ENCODE data around the gene MLNR. TPM values are rescaled to one million over a fixed set of nuclear protein-coding genes. Genes with fewer than 3 reads are reported as not detected.

MLNR gene
- total RNA-seq, 4 donors from 2014 or later = not detected

DNA sequence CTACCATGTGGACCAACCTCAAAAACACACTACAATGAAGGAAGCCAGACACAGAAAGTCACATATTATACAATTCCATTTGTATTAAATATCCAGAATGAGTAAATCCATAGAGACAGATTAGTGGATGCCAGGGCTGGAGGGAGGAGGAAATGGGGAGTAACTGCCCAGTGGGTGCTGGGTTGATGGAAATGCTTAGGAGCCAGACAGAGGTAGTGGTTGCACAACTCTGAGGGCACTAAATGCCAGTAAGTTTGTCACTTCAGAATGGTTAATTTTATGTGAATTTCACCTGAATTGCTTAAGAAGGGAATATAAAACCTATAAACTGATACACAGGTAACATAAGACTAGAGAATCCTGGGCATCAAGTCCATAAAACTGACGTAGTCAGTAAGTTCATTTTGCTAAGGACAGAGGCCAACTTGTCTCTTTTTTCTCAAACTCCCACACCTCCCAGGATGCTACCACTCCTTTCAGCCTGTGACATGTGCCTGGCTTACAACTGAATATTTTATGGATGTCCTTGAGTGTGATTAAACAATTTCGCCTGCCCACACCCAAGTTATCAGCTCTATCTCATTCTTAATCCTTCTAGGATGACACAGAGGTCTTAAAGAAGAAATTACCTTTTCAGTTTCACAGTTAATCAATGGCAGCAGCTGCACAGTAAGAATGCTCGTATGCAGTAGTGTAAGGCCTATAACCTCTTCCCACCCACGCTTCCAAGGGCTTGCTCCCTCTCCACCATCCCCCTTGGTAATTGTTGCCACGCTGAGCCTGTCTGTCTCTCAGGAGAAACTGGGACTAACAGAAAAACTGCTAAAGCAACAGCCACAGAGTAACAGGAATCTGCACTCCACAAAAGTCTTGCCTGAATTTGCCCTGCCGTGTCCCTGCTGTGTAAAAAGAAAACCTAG is 5.9 kb upstream of the MLNR start:
- no peak for DNase-seq (ENCODE audit: low spot score in 2 of 2)
- 66 to 67% methylated on average over 6 of the region's 6 CpGs for WGBS, 2 donors
- no peak for TF ChIP-seq POLR2A (IDR thresholded peaks at IDR 0.05)
- TF ChIP-seq, protein P1, sequence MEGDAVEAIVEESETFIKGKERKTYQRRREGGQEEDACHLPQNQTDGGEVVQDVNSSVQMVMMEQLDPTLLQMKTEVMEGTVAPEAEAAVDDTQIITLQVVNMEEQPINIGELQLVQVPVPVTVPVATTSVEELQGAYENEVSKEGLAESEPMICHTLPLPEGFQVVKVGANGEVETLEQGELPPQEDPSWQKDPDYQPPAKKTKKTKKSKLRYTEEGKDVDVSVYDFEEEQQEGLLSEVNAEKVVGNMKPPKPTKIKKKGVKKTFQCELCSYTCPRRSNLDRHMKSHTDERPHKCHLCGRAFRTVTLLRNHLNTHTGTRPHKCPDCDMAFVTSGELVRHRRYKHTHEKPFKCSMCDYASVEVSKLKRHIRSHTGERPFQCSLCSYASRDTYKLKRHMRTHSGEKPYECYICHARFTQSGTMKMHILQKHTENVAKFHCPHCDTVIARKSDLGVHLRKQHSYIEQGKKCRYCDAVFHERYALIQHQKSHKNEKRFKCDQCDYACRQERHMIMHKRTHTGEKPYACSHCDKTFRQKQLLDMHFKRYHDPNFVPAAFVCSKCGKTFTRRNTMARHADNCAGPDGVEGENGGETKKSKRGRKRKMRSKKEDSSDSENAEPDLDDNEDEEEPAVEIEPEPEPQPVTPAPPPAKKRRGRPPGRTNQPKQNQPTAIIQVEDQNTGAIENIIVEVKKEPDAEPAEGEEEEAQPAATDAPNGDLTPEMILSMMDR (IDR thresholded peaks at IDR 0.05) = no peak
- no peak overlapping the region for H3K4me3 ChIP-seq (ENCODE audit: low read depth, poor library complexity, severe bottlenecking)
- intact Hi-C loops (cut with DNase I; ENCODE audit: low total_unique reads) = no loop called here

DNA sequence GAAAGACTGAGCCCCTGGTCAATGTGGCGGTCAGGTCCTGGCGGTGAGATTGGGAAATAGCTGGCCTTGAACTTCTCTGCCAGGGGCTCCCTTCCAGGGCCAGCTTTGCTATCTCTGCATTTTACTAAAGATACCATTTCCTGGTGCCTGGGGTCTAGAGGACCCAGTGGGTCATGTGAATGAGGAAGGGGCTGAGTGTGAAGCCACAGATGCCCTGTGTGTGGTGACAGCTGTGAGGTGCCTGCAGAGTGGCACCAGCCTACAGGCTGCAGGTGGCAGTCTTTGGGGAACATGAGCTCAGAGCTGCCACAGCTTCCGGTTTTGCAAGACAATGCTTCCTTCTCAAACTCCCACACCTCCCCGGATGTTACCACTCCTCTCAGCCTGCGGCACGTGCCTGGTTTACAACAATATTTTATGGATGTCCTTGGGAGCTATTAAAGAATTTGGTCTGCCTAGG is 5.2 kb upstream of the MLNR start:
- peak in 1 of 2 donors; percentile 37 for DNase-seq (ENCODE audit: low spot score in 2 of 2)
- WGBS, 2 donors = 44 to 56% methylated on average over 6 of the region's 6 CpGs

DNA sequence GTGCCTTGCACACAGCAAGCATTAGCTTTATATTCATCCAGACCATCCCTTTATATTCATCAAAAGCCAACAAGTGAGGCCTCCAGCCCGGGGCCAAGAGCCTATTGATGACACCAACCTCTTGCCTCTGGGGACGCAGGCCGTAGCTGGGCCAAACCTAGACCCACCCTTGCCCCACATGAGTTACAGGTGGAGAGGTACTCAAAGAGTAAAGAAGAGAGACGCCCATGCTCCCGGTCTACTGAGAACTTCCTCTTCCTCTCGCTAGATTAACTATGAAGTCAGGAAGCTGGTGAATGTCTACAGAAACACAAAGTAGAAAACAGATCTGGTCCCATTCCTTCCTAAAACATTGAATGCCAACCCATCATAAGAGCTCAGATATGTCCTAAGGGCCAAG is 3.8 kb upstream of the MLNR start:
- DNase-seq (ENCODE audit: low spot score in 2 of 2) = no peak
- intact Hi-C loops (cut with DNase I; ENCODE audit: low total_unique reads) = no loop called here
- TF ChIP-seq, protein P1 (IDR thresholded peaks at IDR 0.05) = no peak
- TF ChIP-seq POLR2A (IDR thresholded peaks at IDR 0.05) = no peak

More for the DNA sequence above, 5.2 kb upstream of the MLNR start:
- no peak overlapping the region for H3K4me3 ChIP-seq (ENCODE audit: low read depth, poor library complexity, severe bottlenecking)
- TF ChIP-seq POLR2A (IDR thresholded peaks at IDR 0.05) = no peak
- TF ChIP-seq, protein P1 (IDR thresholded peaks at IDR 0.05) = no peak
- intact Hi-C loops (cut with DNase I; ENCODE audit: low total_unique reads) = no loop called here

DNA sequence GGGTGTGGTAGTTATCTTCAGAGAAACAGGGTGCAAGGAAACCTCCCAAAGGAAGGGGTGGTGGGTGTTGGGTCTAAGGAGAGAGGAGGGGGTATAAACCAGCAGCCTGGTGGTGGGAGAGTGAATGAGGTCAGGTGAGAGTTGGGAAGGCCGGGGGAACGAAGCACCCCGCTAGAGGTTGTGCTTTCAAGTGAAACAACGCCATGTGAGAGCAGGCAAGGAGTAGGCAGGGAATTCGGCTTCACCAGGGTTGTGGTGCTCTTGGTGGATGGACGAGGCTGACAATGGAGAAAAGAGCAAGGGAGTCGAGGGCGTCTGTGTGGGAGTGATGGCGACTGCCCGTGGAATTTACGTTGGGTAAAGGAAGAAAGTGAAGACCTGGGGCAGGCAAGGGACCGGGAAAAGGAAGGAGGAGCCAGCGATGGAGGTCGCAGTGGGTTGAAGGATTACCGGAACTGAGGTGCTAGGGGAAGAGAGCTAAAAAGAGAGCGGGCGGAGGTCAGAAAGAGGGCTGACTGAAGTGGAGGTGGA is 2.1 kb upstream of the MLNR start:
- H3K4me3 ChIP-seq (ENCODE audit: low read depth, poor library complexity, severe bottlenecking) = no peak overlapping the region
- no peak for DNase-seq (ENCODE audit: low spot score in 2 of 2)
- 34 to 36% methylated on average over 17 of the region's 17 CpGs for WGBS, 2 donors
- intact Hi-C loops (cut with DNase I; ENCODE audit: low total_unique reads) = no loop called here
- TF ChIP-seq, protein P1 (IDR thresholded peaks at IDR 0.05) = no peak
- TF ChIP-seq POLR2A (IDR thresholded peaks at IDR 0.05) = no peak

More for the DNA sequence above, 3.8 kb upstream of the MLNR start:
- WGBS, 2 donors = 90 to 94% methylated on average over 6 of the region's 6 CpGs
- H3K4me3 ChIP-seq (ENCODE audit: low read depth, poor library complexity, severe bottlenecking) = no peak overlapping the region

DNA sequence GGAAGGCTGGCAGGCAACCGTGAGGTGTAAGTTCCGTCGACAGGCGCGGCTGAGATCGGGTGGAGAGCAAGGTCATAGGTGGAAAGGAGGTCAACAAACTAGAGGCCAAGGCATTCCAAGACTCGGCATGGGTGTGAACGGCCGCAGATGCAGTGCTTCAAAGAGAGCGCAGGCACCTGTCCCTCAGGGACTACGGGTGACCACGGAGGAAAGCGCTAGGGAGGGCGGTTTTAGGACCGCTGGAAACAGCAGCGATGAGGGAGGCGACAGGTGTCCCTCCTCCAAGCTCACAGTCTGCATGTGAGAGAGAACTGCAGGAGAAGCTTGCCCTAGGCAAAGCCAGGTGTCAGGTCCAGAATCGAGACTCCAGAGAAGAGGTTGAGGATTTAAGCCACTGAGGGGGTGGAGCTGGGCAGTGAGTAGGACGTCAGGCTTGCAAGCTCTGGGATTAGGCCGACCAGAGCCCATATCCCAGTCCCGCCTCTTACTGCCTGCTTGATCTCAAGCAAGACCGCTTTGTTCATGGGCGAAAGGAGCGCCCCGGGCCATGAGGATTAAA is 1.6 kb upstream of the MLNR start:
- no peak overlapping the region for H3K4me3 ChIP-seq (ENCODE audit: low read depth, poor library complexity, severe bottlenecking)
- intact Hi-C loops (cut with DNase I; ENCODE audit: low total_unique reads) = no loop called here
- WGBS, 2 donors = 17 to 22% methylated on average over 24 to 25 of the region's 25 CpGs
- TF ChIP-seq, protein P1 (IDR thresholded peaks at IDR 0.05) = no peak
- no peak for TF ChIP-seq POLR2A (IDR thresholded peaks at IDR 0.05)
- DNase-seq (ENCODE audit: low spot score in 2 of 2) = no peak

Measured in lower leg skin (tissue), 4 donors.